ENCODE data around the gene C9.

DNA sequence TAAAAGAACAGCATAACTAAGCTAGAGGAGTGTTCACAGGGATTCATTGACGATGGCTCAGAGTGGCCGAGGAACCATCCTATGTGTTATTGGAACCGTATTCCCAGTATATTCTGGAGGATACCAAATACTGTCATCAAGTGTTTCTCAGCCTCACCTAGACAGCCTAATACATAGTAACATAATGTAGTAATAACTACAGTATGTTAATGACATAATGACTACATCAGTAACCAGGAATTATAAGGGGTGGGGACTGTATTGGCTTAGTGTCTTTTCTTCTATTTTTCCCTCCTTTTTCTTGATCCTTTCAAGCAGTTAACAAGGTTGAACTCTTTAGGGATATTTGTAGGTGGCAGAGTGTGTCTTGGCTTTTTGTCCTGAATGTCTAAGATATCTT is 26.6 kb upstream of the C9 start:
- TF ChIP-seq, protein P1, sequence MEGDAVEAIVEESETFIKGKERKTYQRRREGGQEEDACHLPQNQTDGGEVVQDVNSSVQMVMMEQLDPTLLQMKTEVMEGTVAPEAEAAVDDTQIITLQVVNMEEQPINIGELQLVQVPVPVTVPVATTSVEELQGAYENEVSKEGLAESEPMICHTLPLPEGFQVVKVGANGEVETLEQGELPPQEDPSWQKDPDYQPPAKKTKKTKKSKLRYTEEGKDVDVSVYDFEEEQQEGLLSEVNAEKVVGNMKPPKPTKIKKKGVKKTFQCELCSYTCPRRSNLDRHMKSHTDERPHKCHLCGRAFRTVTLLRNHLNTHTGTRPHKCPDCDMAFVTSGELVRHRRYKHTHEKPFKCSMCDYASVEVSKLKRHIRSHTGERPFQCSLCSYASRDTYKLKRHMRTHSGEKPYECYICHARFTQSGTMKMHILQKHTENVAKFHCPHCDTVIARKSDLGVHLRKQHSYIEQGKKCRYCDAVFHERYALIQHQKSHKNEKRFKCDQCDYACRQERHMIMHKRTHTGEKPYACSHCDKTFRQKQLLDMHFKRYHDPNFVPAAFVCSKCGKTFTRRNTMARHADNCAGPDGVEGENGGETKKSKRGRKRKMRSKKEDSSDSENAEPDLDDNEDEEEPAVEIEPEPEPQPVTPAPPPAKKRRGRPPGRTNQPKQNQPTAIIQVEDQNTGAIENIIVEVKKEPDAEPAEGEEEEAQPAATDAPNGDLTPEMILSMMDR (IDR thresholded peaks at IDR 0.05) = no peak
- TF ChIP-seq POLR2AphosphoS5 (IDR thresholded peaks at IDR 0.05) = no peak
